Endothelial cell (in vitro differentiated cells): Measurements from ENCODE around the gene TCN1. TPM values are rescaled to one million over a fixed set of nuclear protein-coding genes. Genes with fewer than 3 reads are reported as not detected.

Experiments
- DNase-seq: peaks from one replicate; pipeline ENCODE4 v3.0.0; 2021; ENCODE audit warnings: low spot score
- H3K27ac Mint-ChIP-seq: one replicate; pipeline ENCODE4 v1.8.0; 2021; ENCODE audit warnings: mixed read lengths, inconsistent platforms; ENCODE audit not compliant: unreplicated experiment
- H3K27me3 Mint-ChIP-seq: one replicate; pipeline ENCODE4 v1.8.0; 2021; ENCODE audit warnings: mild to moderate bottlenecking, moderate library complexity, mixed read lengths, inconsistent platforms; ENCODE audit not compliant: unreplicated experiment
- H3K36me3 Mint-ChIP-seq: one replicate; pipeline ENCODE4 v1.8.0; 2021; ENCODE audit warnings: mild to moderate bottlenecking, low read depth, mixed read lengths, inconsistent platforms; ENCODE audit not compliant: unreplicated experiment
- H3K4me1 Mint-ChIP-seq: one replicate; pipeline ENCODE4 v1.8.0; 2021; ENCODE audit warnings: mild to moderate bottlenecking, mixed read lengths, inconsistent platforms; ENCODE audit not compliant: unreplicated experiment
- H3K4me3 Mint-ChIP-seq: one replicate; pipeline ENCODE4 v1.8.0; 2021; ENCODE audit warnings: mild to moderate bottlenecking, mixed read lengths, inconsistent platforms; ENCODE audit not compliant: unreplicated experiment
- H3K9me3 Mint-ChIP-seq: one replicate; pipeline ENCODE4 v1.8.0; 2021; ENCODE audit warnings: mixed read lengths, inconsistent platforms; ENCODE audit not compliant: unreplicated experiment
- CTCF ChIP-seq: fragments of 200-600 bp; sonication (generic); IDR thresholded peaks from one replicate; pipeline ENCODE4 v1.5.0; 2021; ENCODE audit warnings: antibody characterized with exemption; ENCODE audit not compliant: unreplicated experiment
- total RNA-seq: library from RNA; stranded (reverse); fragmentation: NEBNext Ultra II Directional; extraction: Animal tissue kit (Norgen Biotek cat#: 25700); gene quantifications from one replicate; pipeline ENCODE4 v1.2.1, GENCODE V29; 2021; ENCODE audit not compliant: unreplicated experiment

TCN1 gene
- total RNA-seq, 1 donor from 2014 or later: not detected

- H3K36me3 Mint-ChIP-seq: no peaks in the 10 kb centered on the region
Measured at GRCh38 chr11:59847626-59848025, 18.7 kb downstream of the TCN1 start.

GRCh38 chr11:59846556-59846955 is 19.7 kb downstream of the TCN1 start:
- no peak for TF ChIP-seq CTCF
- Mint-ChIP-seq H3K36me3 (no peaks in the 10 kb centered on the region), H3K4me3 (no peak overlapping the region), H3K4me1 (no peaks in the 10 kb centered on the region), H3K27ac (no peak overlapping the region), H3K9me3 (no peaks in the 10 kb centered on the region), H3K27me3 (peaks cover 1% of the 10 kb centered on the region)
- DNase-seq: no peak

More at GRCh38 chr11:59847626-59848025, 18.7 kb downstream of the TCN1 start:
- Mint-ChIP-seq H3K27me3 (peaks cover 1% of the 10 kb centered on the region), H3K9me3 (no peaks in the 10 kb centered on the region), H3K27ac (no peak overlapping the region), H3K4me1 (no peaks in the 10 kb centered on the region), H3K4me3 (no peak overlapping the region)
- TF ChIP-seq CTCF: no peak
- no peak for DNase-seq

GRCh38 chr11:59845399-59845798 is 20.9 kb downstream of the TCN1 start, which contains the start of gene CBLIF:
TSS of gene CBLIF (minus strand) at chr11:59845499. CDS start at chr11:59845453, 46 bp downstream.
- no peak for TF ChIP-seq CTCF

GRCh38 chr11:59842316-59842715 is 24.0 kb downstream of the TCN1 start:
- TF ChIP-seq CTCF: no peak
- H3K4me1 Mint-ChIP-seq: no peaks in the 10 kb centered on the region
- peaks cover 1% of the 10 kb centered on the region for H3K27me3 Mint-ChIP-seq
- no peak for DNase-seq
- H3K27ac Mint-ChIP-seq: no peak overlapping the region
- no peaks in the 10 kb centered on the region for H3K9me3 Mint-ChIP-seq
- no peaks in the 10 kb centered on the region for H3K36me3 Mint-ChIP-seq
- H3K4me3 Mint-ChIP-seq: no peak overlapping the region

More at GRCh38 chr11:59845399-59845798, 20.9 kb downstream of the TCN1 start, which contains the start of gene CBLIF:
- Mint-ChIP-seq H3K4me3 (no peak within 1 kb of the TSS), H3K9me3 (no peaks in the 10 kb centered on the region), H3K27ac (no peak within 1 kb of the TSS), H3K36me3 (no peaks in the 10 kb centered on the region), H3K4me1 (no peaks in the 10 kb centered on the region), H3K27me3 (peaks cover 1% of the 10 kb centered on the region)
- DNase-seq: no peak

- no peak for DNase-seq
- no peak for TF ChIP-seq CTCF
- no peaks in the 10 kb centered on the region for H3K36me3 Mint-ChIP-seq
- no peak overlapping the region for H3K4me3 Mint-ChIP-seq
- H3K4me1 Mint-ChIP-seq: no peaks in the 10 kb centered on the region
- H3K27me3 Mint-ChIP-seq: peaks cover 1% of the 10 kb centered on the region
- H3K27ac Mint-ChIP-seq: no peak overlapping the region
- H3K9me3 Mint-ChIP-seq: no peaks in the 10 kb centered on the region
Measured at GRCh38 chr11:59841514-59841913, 24.8 kb downstream of the TCN1 start.
